ENCODE data around the gene NKAIN4. TPM values are rescaled to one million over a fixed set of nuclear protein-coding genes. Genes with fewer than 3 reads are reported as not detected.

Gene NKAIN4
- total RNA-seq, 1 experiment from 2014 or later, result not detected

GRCh38 chr20:63293456-63293855 is 39.2 kb upstream of the NKAIN4 start:
- Histone ChIP-seq H3K27ac (no peak overlapping the region), H2AFZ (no peak overlapping the region), H3K4me3 (no peak overlapping the region), H4K20me1 (ENCODE audit: insufficient read depth) (peaks cover 17% of the 10 kb centered on the region), H3K4me2 (no peak overlapping the region), H3K4me1 (replicated peaks; ENCODE audit: insufficient read depth) (no peaks in the 10 kb centered on the region), H3K9me2 (ENCODE audit: insufficient read depth) (no peaks in the 10 kb centered on the region), H3K36me3 (ENCODE audit: low read depth) (no peaks in the 10 kb centered on the region), H3K27me3 (ENCODE audit: insufficient read depth, low read depth) (peaks cover 43% of the 10 kb centered on the region), H3F3A (ENCODE audit: insufficient read depth, low read depth) (no peaks in the 10 kb centered on the region), H3K79me2 (ENCODE audit: low read depth) (no peaks in the 10 kb centered on the region), H3K9me3 (ENCODE audit: insufficient read depth, low read depth) (no peaks in the 10 kb centered on the region)
- ChIA-PET POLR2A (ENCODE audit: unreplicated experiment) (no interaction called here), CTCF (no interaction called here)
- intact Hi-C loops (cut with micrococcal nuclease; ENCODE audit: unreplicated experiment), result loop anchor here (5.0 kb wide), 1 partner anchor 71 kb away; no protein-coding TSS in a partner anchor
- DNase-seq, result no peak
- TF ChIP-seq EZH2 (IDR thresholded peaks at IDR 0.05; ENCODE audit: low read depth) (no peak), CTCF (conservative IDR thresholded peaks at IDR 0.05) (no peak)
- no TSS peak for BruUV-seq (replicated peaks)

DNA sequence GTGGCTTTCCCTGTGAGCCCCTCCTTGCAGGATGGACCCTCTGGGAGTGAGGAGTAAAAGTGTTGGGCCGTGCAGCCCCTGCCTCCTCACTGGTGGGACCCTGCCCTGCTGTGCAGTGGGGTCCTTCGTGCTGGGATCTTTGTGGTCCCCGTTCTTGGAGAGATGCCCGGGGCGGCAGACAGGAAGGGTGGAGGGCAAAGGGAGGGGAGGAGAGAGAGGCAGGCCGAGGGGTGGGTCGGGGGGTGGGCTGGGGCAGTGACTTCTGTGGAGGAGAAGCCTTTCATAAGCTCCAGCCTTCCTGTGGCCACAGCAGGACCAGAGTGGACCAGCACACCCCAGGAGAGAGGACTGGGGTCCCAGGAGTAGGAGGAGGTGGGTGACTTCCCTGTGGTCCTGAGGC is 38.6 kb upstream of the NKAIN4 start, which contains the start of gene COL20A1:
TSS of gene COL20A1 (plus strand) at position 283 of the 400 bp plus-strand sequence. CDS start 1,922 bp downstream, outside the sequence.
- ChIA-PET POLR2A (ENCODE audit: unreplicated experiment) (no interaction called here), CTCF (no interaction called here)
- Histone ChIP-seq H3K4me2 (no peak within 1 kb of the TSS), H3K9me2 (ENCODE audit: insufficient read depth) (no peaks in the 10 kb centered on the region), H3K9me3 (ENCODE audit: insufficient read depth, low read depth) (no peaks in the 10 kb centered on the region), H3F3A (ENCODE audit: insufficient read depth, low read depth) (peaks cover 5% of the 10 kb centered on the region; the same call in 1 of the 2 replicates), H3K27me3 (ENCODE audit: insufficient read depth, low read depth) (peaks cover 37% of the 10 kb centered on the region), H2AFZ (no peak within 1 kb of the TSS), H3K4me1 (replicated peaks; ENCODE audit: insufficient read depth) (no peaks in the 10 kb centered on the region), H3K4me3 (no peak within 1 kb of the TSS), H3K36me3 (ENCODE audit: low read depth) (no peaks in the 10 kb centered on the region), H3K27ac (no peak within 1 kb of the TSS), H3K79me2 (ENCODE audit: low read depth) (no peaks in the 10 kb centered on the region), H4K20me1 (ENCODE audit: insufficient read depth) (peaks cover 17% of the 10 kb centered on the region)
- TF ChIP-seq CTCF (conservative IDR thresholded peaks at IDR 0.05), result no peak
- no peak for TF ChIP-seq EZH2 (IDR thresholded peaks at IDR 0.05; ENCODE audit: low read depth)
- intact Hi-C loops (cut with micrococcal nuclease; ENCODE audit: unreplicated experiment), result loop anchor here (5.0 kb wide), 1 partner anchor 71 kb away; no protein-coding TSS in a partner anchor
- no peak for DNase-seq
- BruUV-seq (replicated peaks), result no TSS peak

DNA sequence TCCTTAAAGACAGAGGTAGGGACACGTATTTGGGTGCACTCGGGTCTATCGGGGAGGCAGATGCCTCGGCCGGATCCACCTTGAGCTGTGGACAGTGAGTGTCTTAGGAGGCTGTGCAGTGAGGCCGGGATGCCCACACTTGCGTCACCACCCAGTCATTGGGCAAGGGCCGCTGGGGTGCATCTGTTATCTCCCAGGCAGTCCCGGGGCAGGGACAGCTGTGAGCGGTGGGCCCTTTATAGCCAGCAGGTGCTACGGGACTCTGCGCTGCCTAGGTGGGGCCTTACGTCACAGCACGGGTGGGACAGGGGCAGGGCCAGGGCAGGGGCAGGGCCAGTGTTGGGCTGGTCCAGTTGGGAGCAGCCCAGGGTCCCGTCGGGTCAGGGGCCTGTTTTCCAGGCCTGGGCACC is 38.0 kb upstream of the NKAIN4 start:
- Histone ChIP-seq H3K27me3 (ENCODE audit: insufficient read depth, low read depth) (peaks cover 31% of the 10 kb centered on the region), H3K27ac (no peak overlapping the region), H3K9me2 (ENCODE audit: insufficient read depth) (no peaks in the 10 kb centered on the region), H2AFZ (no peak overlapping the region), H3K4me1 (replicated peaks; ENCODE audit: insufficient read depth) (no peaks in the 10 kb centered on the region), H4K20me1 (ENCODE audit: insufficient read depth) (peaks cover 17% of the 10 kb centered on the region), H3K36me3 (ENCODE audit: low read depth) (no peaks in the 10 kb centered on the region), H3K4me2 (no peak overlapping the region), H3K4me3 (no peak overlapping the region), H3K9me3 (ENCODE audit: insufficient read depth, low read depth) (no peaks in the 10 kb centered on the region), H3K79me2 (ENCODE audit: low read depth) (no peaks in the 10 kb centered on the region), H3F3A (ENCODE audit: insufficient read depth, low read depth) (peaks cover 5% of the 10 kb centered on the region; the same call in 1 of the 2 replicates)
- BruUV-seq (replicated peaks), result no TSS peak
- no peak for DNase-seq
- intact Hi-C loops (cut with micrococcal nuclease; ENCODE audit: unreplicated experiment), result loop anchor here (5.0 kb wide), 1 partner anchor 70 kb away; no protein-coding TSS in a partner anchor
- ChIA-PET CTCF (no interaction called here), POLR2A (ENCODE audit: unreplicated experiment) (no interaction called here)
- TF ChIP-seq EZH2 (IDR thresholded peaks at IDR 0.05; ENCODE audit: low read depth), result no peak
- TF ChIP-seq CTCF (conservative IDR thresholded peaks at IDR 0.05), result no peak

All from PC-9 (cell line).